Naive thymus-derived CD4-positive, alpha-beta T cell (primary cell): ENCODE measurements around the gene P2RX2. TPM values are rescaled to one million over a fixed set of nuclear protein-coding genes. Genes with fewer than 3 reads are reported as not detected.

Experiments used
- ATAC-seq: fragments of 150-1000 bp; cut with Tn5 transposase; 2 replicates; pipeline ENCODE4 v1.10.0; 2021; ENCODE audit warnings: mild to moderate bottlenecking, moderate library complexity
- CTCF ChIA-PET: fragments of 350-600 bp; sonication (Branson Sonifier 250); formaldehyde crosslinking; loops from one replicate; lab custom pipeline; 2021; ENCODE audit warnings: antibody characterized with exemption; lab: Charles Lee
- POLR2A ChIA-PET: fragments of 350-600 bp; sonication (Branson Sonifier 250); formaldehyde crosslinking; loops from one replicate; lab custom pipeline; 2021; ENCODE audit warnings: antibody characterized with exemption, inconsistent platforms; lab: Charles Lee
- DNase-seq, 9 donors: peaks; one replicate each; pipeline versions ENCODE4 v3.0.0 to v3.0.0-alpha.2; 2020 to 2022; ENCODE audit warnings: mixed read lengths in 1 of 9
- H3K27ac ChIP-seq: one replicate; pipeline ENCODE4 v1.7.0; 2013; ENCODE audit warnings: mild to moderate bottlenecking, low read depth, low read length, moderate library complexity
- H3K27me3 ChIP-seq, 2 donors: one replicate each; pipeline ENCODE4 v1.7.0; 2013; ENCODE audit warnings: low read length in 2 of 2, mild to moderate bottlenecking in 2 of 2, moderate library complexity in 2 of 2; ENCODE audit not compliant: control insufficient read depth in 2 of 2, insufficient read depth in 2 of 2
- H3K36me3 ChIP-seq, 3 experiments: 1 replicate in 2 of 3; 2 replicates in 1 of 3; pipeline ENCODE4 v1.7.0; 2013; ENCODE audit warnings: low read length in 3 of 3, mild to moderate bottlenecking in 3 of 3, moderate library complexity in 1 of 3; ENCODE audit not compliant: insufficient read depth in 3 of 3, control insufficient read depth in 2 of 3
- H3K4me1 ChIP-seq, 2 donors: one replicate each; pipeline ENCODE4 v1.7.0; 2013; ENCODE audit warnings: low read length in 2 of 2, mild to moderate bottlenecking in 2 of 2, moderate library complexity in 1 of 2; ENCODE audit not compliant: control insufficient read depth in 2 of 2, insufficient read depth in 2 of 2
- H3K4me3 ChIP-seq: 2 replicates; pipeline ENCODE4 v1.7.0; 2013; ENCODE audit warnings: mild to moderate bottlenecking, low read length
- H3K9me3 ChIP-seq, 3 experiments: 1 replicate in 2 of 3; 2 replicates in 1 of 3; pipeline ENCODE4 v1.7.0; 2013; ENCODE audit warnings: low read length in 3 of 3; ENCODE audit not compliant: control insufficient read depth in 2 of 3
- H3K27ac Mint-ChIP-seq, 9 donors: one replicate each; pipeline ENCODE4 v1.8.0; 2020 to 2022; ENCODE audit warnings: mixed read lengths in 9 of 9, mild to moderate bottlenecking in 8 of 9, moderate library complexity in 5 of 9, inconsistent platforms in 2 of 9
- H3K27me3 Mint-ChIP-seq, 5 donors: one replicate each; pipeline ENCODE4 v1.8.0; 2021 to 2022; ENCODE audit warnings: mixed read lengths in 5 of 5, mild to moderate bottlenecking in 1 of 5
- H3K36me3 Mint-ChIP-seq, 5 donors: one replicate each; pipeline ENCODE4 v1.8.0; 2020 to 2022; ENCODE audit warnings: mixed read lengths in 5 of 5, mild to moderate bottlenecking in 3 of 5, inconsistent platforms in 1 of 5
- H3K4me1 Mint-ChIP-seq, 7 donors: one replicate each; pipeline ENCODE4 v1.8.0; 2020 to 2022; ENCODE audit warnings: mixed read lengths in 7 of 7, mild to moderate bottlenecking in 3 of 7, inconsistent platforms in 1 of 7
- H3K4me3 Mint-ChIP-seq, 10 donors: one replicate each; pipeline ENCODE4 v1.8.0; 2020 to 2022; ENCODE audit warnings: mild to moderate bottlenecking in 10 of 10, mixed read lengths in 10 of 10, moderate library complexity in 6 of 10, inconsistent platforms in 2 of 10
- H3K9me3 Mint-ChIP-seq, 11 donors: one replicate each; pipeline ENCODE4 v1.8.0; 2020 to 2022; ENCODE audit warnings: mixed read lengths in 11 of 11, mild to moderate bottlenecking in 4 of 11, inconsistent platforms in 1 of 11, moderate library complexity in 1 of 11
- intact Hi-C, 2 donors: fragments of 100-400 bp; cut with micrococcal nuclease; formaldehyde crosslinking; loops; one replicate each; pipeline ENCODE4 v1.15.1; 2023
- polyA plus RNA-seq, 2 donors: library from polyadenylated mRNA; unstranded; fragments of 300-500 nt; fragmentation: Illumina TruSeq; gene quantifications; one replicate each; pipeline ENCODE4 v1.2.3, GENCODE V29; 2021
- total RNA-seq, 6 experiments: library from RNA in 5 of 6; stranded (reverse) in 5 of 6; gene quantifications; 1 replicate in 5 of 6; 2 replicates in 1 of 6; pipeline ENCODE4 v1.2.3 and lab custom pipeline; 2021 to 2026

The P2RX2 gene
- total and polyA plus RNA-seq, 7 experiments from 2014 or later, result 0.32 TPM; not detected in 6

GRCh38 chr12:132572106-132572505, 46.5 kb upstream of the P2RX2 start:
- CTCF ChIA-PET, result no interaction called here
- H3K4me1 ChIP-seq, result no peaks in the 10 kb centered on the region
- H3K9me3 Mint-ChIP-seq, result no peaks in the 10 kb centered on the region
- no peaks in the 10 kb centered on the region for H3K27me3 ChIP-seq
- H3K4me3 Mint-ChIP-seq, result no peak overlapping the region
- H3K9me3 ChIP-seq, result no peaks in the 10 kb centered on the region
- H3K27me3 Mint-ChIP-seq, result no peaks in the 10 kb centered on the region
- H3K27ac Mint-ChIP-seq, result no peak overlapping the region
- POLR2A ChIA-PET, result no interaction called here
- ATAC-seq (no peak), DNase-seq (no peak)
- H3K36me3 Mint-ChIP-seq, result peaks cover 0 to 8% (median 0%) of the 10 kb centered on the region in 5 donors
- H3K27ac ChIP-seq, result no peak overlapping the region
- intact Hi-C loops, result no loop called here
- H3K4me3 ChIP-seq, result no peak overlapping the region
- peaks cover 0 to 70% (median 3%) of the 10 kb centered on the region in 3 experiments for H3K36me3 ChIP-seq
- no peaks in the 10 kb centered on the region for H3K4me1 Mint-ChIP-seq

- Mint-ChIP-seq H3K4me3 (no peak overlapping the region), H3K4me1 (no peaks in the 10 kb centered on the region), H3K36me3 (peaks cover 0 to 12% (median 2%) of the 10 kb centered on the region in 5 donors), H3K9me3 (no peaks in the 10 kb centered on the region), H3K27ac (no peak overlapping the region), H3K27me3 (no peaks in the 10 kb centered on the region)
- Histone ChIP-seq H3K27me3 (no peaks in the 10 kb centered on the region), H3K27ac (no peak overlapping the region), H3K36me3 (peaks cover 0 to 69% (median 3%) of the 10 kb centered on the region in 3 experiments), H3K4me3 (no peak overlapping the region), H3K9me3 (no peaks in the 10 kb centered on the region), H3K4me1 (no peaks in the 10 kb centered on the region)
- intact Hi-C loops, result no loop called here
- DNase-seq (no peak), ATAC-seq (no peak)
- POLR2A ChIA-PET, result no interaction called here
- CTCF ChIA-PET, result interaction anchor here (0.6 kb wide), 1 partner anchor 13 kb away, joined by 3 read pairs; no protein-coding TSS in a partner anchor
Observed at GRCh38 chr12:132572801-132573760, 45.5 kb upstream of the P2RX2 start.

GRCh38 chr12:132574271-132574996, 44.1 kb upstream of the P2RX2 start:
- CTCF ChIA-PET, result no interaction called here

GRCh38 chr12:132575661-132576060, 42.9 kb upstream of the P2RX2 start:
- Mint-ChIP-seq H3K4me1 (peaks cover 0 to 3% (median 0%) of the 10 kb centered on the region in 7 donors), H3K27ac (no peak overlapping the region), H3K9me3 (no peaks in the 10 kb centered on the region), H3K4me3 (no peak overlapping the region), H3K36me3 (peaks cover 0 to 25% (median 4%) of the 10 kb centered on the region in 5 donors), H3K27me3 (no peaks in the 10 kb centered on the region)
- intact Hi-C loops, result no loop called here
- no peaks in the 10 kb centered on the region for H3K27me3 ChIP-seq
- no peaks in the 10 kb centered on the region for H3K4me1 ChIP-seq
- no peak for DNase-seq
- no peak overlapping the region for H3K27ac ChIP-seq
- no peaks in the 10 kb centered on the region for H3K9me3 ChIP-seq
- H3K36me3 ChIP-seq, result peaks cover 0 to 84% (median 3%) of the 10 kb centered on the region in 3 experiments
- no peak overlapping the region for H3K4me3 ChIP-seq
- ChIA-PET CTCF (no interaction called here), POLR2A (no interaction called here)
- ATAC-seq, result no peak

More at GRCh38 chr12:132574271-132574996, 44.1 kb upstream of the P2RX2 start:
- H3K36me3 ChIP-seq, result peaks cover 0 to 81% (median 3%) of the 10 kb centered on the region in 3 experiments
- no peaks in the 10 kb centered on the region for H3K9me3 ChIP-seq
- ATAC-seq (no peak), DNase-seq (no peak)
- Mint-ChIP-seq H3K9me3 (no peaks in the 10 kb centered on the region), H3K36me3 (peaks cover 0 to 17% (median 4%) of the 10 kb centered on the region in 5 donors), H3K27me3 (no peaks in the 10 kb centered on the region), H3K4me3 (no peak overlapping the region), H3K4me1 (peaks cover 0 to 3% (median 0%) of the 10 kb centered on the region in 7 donors), H3K27ac (no peak overlapping the region)
- H3K27me3 ChIP-seq, result no peaks in the 10 kb centered on the region
- intact Hi-C loops, result no loop called here
- POLR2A ChIA-PET, result no interaction called here
- no peaks in the 10 kb centered on the region for H3K4me1 ChIP-seq
- no peak overlapping the region for H3K4me3 ChIP-seq
- H3K27ac ChIP-seq, result no peak overlapping the region

- peaks cover 0 to 3% (median 0%) of the 10 kb centered on the region in 7 donors for H3K4me1 Mint-ChIP-seq
- no peaks in the 10 kb centered on the region for H3K27me3 Mint-ChIP-seq
- H3K36me3 Mint-ChIP-seq, result peaks cover 0 to 25% (median 4%) of the 10 kb centered on the region in 5 donors
- Histone ChIP-seq H3K27ac (no peak overlapping the region), H3K4me1 (no peaks in the 10 kb centered on the region), H3K36me3 (peaks cover 0 to 87% (median 3%) of the 10 kb centered on the region in 3 experiments), H3K27me3 (no peaks in the 10 kb centered on the region), H3K4me3 (no peak overlapping the region), H3K9me3 (no peaks in the 10 kb centered on the region)
- no peaks in the 10 kb centered on the region for H3K9me3 Mint-ChIP-seq
- ChIA-PET CTCF (interaction anchor here (0.6 kb wide), 1 partner anchor 56 kb away, joined by 3 read pairs; no protein-coding TSS in a partner anchor), POLR2A (no interaction called here)
- ATAC-seq (no peak), DNase-seq (no peak)
- no peak overlapping the region for H3K27ac Mint-ChIP-seq
- no peak overlapping the region for H3K4me3 Mint-ChIP-seq
- intact Hi-C loops, result no loop called here
Observed at GRCh38 chr12:132576701-132577100, 41.9 kb upstream of the P2RX2 start.

- Mint-ChIP-seq H3K4me1 (peaks cover 0 to 3% (median 0%) of the 10 kb centered on the region in 7 donors), H3K27ac (no peak overlapping the region), H3K9me3 (no peaks in the 10 kb centered on the region), H3K4me3 (no peak overlapping the region), H3K27me3 (no peaks in the 10 kb centered on the region), H3K36me3 (peaks cover 0 to 25% (median 4%) of the 10 kb centered on the region in 5 donors)
- no peaks in the 10 kb centered on the region for H3K9me3 ChIP-seq
- intact Hi-C loops, result no loop called here
- CTCF ChIA-PET, result interaction anchor here (0.6 kb wide), 1 partner anchor 55 kb away, joined by 3 read pairs; no protein-coding TSS in a partner anchor
- ATAC-seq, result no peak
- H3K4me3 ChIP-seq, result no peak overlapping the region
- no peaks in the 10 kb centered on the region for H3K27me3 ChIP-seq
- no peaks in the 10 kb centered on the region for H3K4me1 ChIP-seq
- DNase-seq, result no peak
- H3K27ac ChIP-seq, result no peak overlapping the region
- POLR2A ChIA-PET, result no interaction called here
- H3K36me3 ChIP-seq, result peaks cover 0 to 88% (median 3%) of the 10 kb centered on the region in 3 experiments
Observed at GRCh38 chr12:132577191-132577920, 41.2 kb upstream of the P2RX2 start.
